Limb (tissue), 2 donors: ENCODE measurements around the gene ATP6V1C2.

ENCODE experiments used
- DNase-seq, 2 donors: peaks; one replicate each; pipeline ENCODE4 v3.0.0-alpha.2; 2016; ENCODE audit errors: extremely low spot score in 2 of 2

The ATP6V1C2 gene

GRCh38 chr2:10732924-10733565, 11.6 kb downstream of the ATP6V1C2 start:
- DNase-seq, result no peak

GRCh38 chr2:10733566-10733925, 12.1 kb downstream of the ATP6V1C2 start:
- DNase-seq, result no peak

- DNase-seq, result no peak
Observed at GRCh38 chr2:10733980-10734379, 12.6 kb downstream of the ATP6V1C2 start.

DNA sequence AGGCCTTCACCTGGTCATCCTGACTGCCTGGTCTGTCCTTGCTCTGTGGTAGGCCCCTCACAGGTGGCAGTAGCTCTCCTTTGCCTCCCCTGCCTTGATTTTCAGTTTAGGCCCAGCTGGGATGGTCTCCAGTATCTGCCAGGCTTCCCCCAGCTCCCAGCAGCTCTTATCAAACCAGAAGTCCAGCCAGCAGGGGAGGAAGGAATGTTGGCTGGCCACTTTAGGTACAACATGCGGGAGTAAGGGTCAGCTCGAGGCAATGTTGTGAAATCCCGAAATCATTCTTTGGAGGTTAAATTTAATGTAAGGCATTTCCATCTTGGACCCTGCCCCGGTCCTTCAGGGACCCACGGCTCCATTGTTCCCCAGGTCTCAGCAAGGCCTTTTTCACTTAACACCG, 16.8 kb downstream of the ATP6V1C2 start:
- DNase-seq, result no peak

DNA sequence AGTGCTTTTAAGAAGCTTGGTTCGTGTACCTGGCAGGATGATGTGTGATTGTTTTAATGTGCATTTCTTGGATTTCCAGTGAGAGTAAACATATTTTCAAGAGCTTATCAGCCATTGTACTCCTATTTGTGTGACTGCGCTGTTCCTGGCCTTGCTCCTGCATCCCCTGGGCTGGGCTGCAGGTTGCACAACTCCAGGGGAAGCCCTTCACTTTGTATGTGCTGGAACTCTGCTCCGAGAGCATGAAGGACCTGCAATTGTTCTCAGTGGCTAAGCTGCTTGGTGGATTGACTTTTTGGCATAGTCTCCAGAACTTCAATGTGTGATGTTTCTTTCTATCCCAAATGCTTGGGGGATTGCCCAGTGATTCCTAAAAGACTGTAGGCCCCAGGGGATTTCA, 18.8 kb downstream of the ATP6V1C2 start:
- DNase-seq, result no peak

DNA sequence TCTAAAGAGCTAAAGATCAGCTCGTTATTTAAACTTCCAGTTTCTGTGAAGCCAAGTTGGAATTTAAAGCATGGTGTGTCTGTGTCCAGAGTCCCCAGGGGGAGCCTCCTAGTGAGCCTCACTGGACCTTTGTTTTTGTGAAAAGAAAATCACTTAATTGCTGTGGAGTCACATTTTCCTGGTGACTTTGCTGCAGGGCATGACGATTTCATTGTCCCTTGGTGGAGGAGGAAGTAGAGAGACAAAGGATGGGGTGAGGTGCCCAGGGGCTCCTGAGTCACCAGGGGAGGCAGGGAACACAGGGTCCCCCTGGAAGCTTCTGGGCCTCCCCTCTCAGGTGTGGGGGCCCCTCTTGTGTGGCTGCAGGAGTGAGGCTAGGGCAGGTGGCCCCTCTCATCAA, 19.7 kb downstream of the ATP6V1C2 start:
- DNase-seq, result no peak

- DNase-seq, result no peak
Observed at GRCh38 chr2:10742666-10743065, 21.2 kb downstream of the ATP6V1C2 start.

GRCh38 chr2:10750610-10751009, 29.2 kb downstream of the ATP6V1C2 start:
- no peak for DNase-seq

DNA sequence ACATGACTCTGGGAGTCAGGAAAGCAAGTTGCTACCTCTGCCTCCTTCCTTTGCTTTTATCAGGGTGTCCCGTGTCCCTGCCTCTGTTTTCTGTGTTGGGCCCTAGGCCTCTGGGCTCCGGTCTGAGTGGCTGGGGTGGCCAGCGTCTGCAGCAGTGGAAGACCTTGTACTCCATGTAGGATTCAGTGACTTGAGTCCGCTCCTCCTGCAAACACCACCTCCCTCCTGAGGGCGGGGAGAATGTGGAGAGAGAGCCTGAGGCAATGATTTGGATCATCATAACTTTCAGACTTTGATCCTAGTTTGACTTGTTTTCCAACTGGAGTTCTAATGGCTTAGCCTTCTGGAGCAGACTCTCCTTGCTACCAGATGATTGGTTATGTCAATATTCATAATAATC, 30.8 kb downstream of the ATP6V1C2 start:
- no peak for DNase-seq

- DNase-seq, result peak in 1 of 2 donors; percentile 38
Observed at GRCh38 chr2:10753156-10753555, 31.7 kb downstream of the ATP6V1C2 start.

DNA sequence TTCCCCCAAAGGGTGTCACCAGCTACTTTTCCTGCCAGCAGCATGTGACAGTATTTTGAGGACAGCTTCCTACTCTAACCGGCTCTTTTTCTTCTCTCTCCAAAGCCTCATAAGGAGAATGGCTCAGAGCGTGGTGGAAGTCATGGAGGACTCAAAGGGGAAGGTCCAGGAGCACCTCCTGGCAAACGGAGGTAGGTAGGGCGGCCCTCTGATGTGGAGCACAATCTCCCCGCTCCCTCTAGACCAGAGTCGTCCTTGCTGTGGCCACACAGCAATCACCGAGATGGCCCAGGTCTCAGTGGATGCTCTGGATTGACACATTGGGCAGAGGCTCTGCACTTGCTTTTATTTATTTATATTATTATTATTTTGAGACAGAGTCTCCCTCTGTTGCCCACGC, 32.4 kb downstream of the ATP6V1C2 start:
- no peak for DNase-seq

GRCh38 chr2:10755621-10756020, 34.2 kb downstream of the ATP6V1C2 start:
- no peak for DNase-seq

- no peak for DNase-seq
Observed at GRCh38 chr2:10757814-10758286, 36.4 kb downstream of the ATP6V1C2 start.

- DNase-seq, result no peak
Observed at GRCh38 chr2:10759151-10759714, 37.8 kb downstream of the ATP6V1C2 start.

- DNase-seq, result no peak
Observed at GRCh38 chr2:10760794-10761504, 39.5 kb downstream of the ATP6V1C2 start.

GRCh38 chr2:10761591-10761990, 40.2 kb downstream of the ATP6V1C2 start:
- DNase-seq, result no peak

DNA sequence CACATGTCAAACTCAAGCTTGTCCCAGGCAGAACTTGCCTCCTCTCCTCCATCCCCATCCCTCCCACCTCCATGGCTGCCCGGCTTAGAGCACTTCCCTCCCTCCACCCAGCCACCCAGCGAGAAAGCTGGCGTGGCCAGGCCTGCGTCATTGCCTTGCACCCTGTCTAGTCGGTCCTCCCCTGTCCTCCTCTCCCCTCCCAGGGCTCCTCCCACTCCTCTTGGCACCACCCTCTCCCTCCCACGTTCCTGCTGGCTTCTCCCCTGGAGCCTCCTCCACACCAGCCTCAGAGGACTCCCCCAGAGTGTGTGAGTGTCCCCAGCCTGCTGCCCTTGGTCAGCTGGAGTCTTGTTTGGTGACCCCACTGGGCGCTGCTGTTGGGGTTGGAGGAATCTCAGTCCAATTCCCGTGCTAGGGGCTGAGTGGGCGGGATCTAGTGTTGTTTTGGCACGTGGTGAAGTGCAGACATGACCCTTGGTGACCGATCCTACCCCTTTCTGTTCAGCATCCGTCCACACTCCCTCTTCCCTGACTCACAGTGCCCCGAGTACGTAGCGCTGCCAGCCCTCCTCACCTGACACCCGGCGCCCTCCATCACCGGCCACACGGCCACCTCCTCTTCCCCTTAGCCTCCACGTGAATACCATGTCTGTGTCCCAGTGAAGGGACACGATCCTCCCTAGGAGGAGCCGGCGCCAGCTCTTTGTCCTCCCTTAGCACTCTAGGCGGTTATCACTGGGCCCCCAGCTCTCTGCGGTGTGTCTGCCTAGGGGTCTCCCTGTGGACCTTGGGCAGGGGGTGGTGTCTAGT, 41.4 kb downstream of the ATP6V1C2 start:
- no peak for DNase-seq

DNA sequence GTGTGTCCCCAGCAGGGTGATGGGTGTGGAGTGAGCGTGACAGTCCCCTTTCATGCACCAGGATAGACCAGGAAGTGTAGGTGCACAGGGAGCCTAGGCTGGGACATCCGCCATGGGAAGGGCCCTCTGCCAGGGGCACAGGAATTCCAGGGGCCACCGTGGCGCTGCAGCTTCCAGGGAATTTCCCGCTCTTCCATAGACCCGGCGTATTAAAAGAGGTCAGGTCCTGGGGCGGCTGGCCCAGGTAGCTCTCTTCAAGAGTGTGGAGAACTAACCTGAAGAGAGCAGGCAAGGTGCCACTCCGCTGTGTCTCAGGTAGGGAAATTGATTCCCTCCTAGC, 42.0 kb downstream of the ATP6V1C2 start:
- DNase-seq, result no peak

- DNase-seq, result no peak
Observed at GRCh38 chr2:10764096-10764785, 42.8 kb downstream of the ATP6V1C2 start.

DNA sequence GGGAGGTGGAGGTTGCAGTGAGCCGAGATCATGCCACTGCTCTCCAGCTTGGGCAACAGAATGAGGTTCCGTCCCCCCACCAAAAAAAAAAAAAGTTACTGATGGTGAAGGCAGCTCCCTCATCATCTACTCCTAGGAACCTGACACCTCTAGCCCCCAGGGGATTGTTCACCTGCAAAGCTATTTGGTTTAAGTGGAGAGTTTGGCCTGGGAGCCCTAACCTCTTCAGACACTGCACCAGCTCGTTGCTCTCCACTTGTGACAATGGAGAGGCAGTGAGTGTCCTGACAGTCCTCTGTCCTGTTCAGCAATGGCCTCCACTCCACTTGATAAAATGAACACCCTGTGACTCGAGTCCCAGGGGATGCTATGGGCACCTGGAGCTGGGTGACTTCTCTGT, 43.5 kb downstream of the ATP6V1C2 start:
- DNase-seq, result no peak

GRCh38 chr2:10765461-10765860, 44.0 kb downstream of the ATP6V1C2 start:
- no peak for DNase-seq

DNA sequence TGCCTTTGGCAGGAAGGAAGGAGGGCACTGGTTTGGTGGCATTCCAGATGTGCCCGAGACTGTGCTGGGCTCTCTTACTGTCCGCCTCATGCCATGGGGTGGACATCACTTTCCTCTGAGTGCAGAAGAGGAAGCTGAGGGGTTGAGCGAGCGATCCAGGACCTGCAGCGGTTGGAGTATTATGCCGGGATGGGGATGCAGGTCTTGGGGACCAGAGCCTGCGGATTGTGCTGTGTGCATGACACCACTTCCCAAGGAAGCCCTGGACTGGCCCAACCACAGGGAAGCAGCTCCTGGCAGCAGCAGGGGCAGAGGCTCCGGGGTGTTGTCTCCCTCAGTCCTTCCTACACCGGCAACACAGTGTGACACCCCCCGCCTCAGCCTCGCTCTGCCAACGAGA, 44.5 kb downstream of the ATP6V1C2 start:
- DNase-seq, result no peak
